PFSK-1 (cell line): ENCODE data around the gene SS18L1.
A peak's percentile ranks its signal among the peaks of the same experiment; 100 is the strongest.

ENCODE experiments used
- FOXP2 ChIP-seq: optimal IDR thresholded peaks from 2 replicates; pipeline ENCODE3; 2011; ENCODE audit warnings: borderline replicate concordance, control low read depth, inconsistent platforms; ENCODE audit not compliant: insufficient read depth; ENCODE audit errors: extremely low read length, extremely low read depth
- POLR2AphosphoS5 ChIP-seq: IDR thresholded peaks from 2 replicates; pipeline ENCODE4 v1.6.1; 2012; ENCODE audit warnings: low read depth, mild to moderate bottlenecking, control low read depth, low read length, moderate library complexity
- REST ChIP-seq, 2 experiments: IDR thresholded peaks; 2 replicates each; pipeline versions ENCODE4 v1.6.1 to v1.8.0; 2011 to 2012; ENCODE audit warnings: low read depth in 2 of 2, low read length in 2 of 2, control low read depth in 1 of 2, inconsistent platforms in 1 of 2, mild to moderate bottlenecking in 1 of 2, moderate library complexity in 1 of 2; ENCODE audit not compliant: insufficient read depth in 1 of 2
- SIN3A ChIP-seq: IDR thresholded peaks from 2 replicates; pipeline ENCODE4 v1.6.1; 2012; ENCODE audit warnings: mild to moderate bottlenecking, low read length, moderate library complexity, borderline replicate concordance; ENCODE audit not compliant: insufficient read depth
- TAF1 ChIP-seq: IDR thresholded peaks from 2 replicates; pipeline ENCODE4 v1.6.1; 2012; ENCODE audit warnings: low read length, control low read depth, borderline replicate concordance; ENCODE audit not compliant: insufficient read depth

Gene SS18L1

DNA sequence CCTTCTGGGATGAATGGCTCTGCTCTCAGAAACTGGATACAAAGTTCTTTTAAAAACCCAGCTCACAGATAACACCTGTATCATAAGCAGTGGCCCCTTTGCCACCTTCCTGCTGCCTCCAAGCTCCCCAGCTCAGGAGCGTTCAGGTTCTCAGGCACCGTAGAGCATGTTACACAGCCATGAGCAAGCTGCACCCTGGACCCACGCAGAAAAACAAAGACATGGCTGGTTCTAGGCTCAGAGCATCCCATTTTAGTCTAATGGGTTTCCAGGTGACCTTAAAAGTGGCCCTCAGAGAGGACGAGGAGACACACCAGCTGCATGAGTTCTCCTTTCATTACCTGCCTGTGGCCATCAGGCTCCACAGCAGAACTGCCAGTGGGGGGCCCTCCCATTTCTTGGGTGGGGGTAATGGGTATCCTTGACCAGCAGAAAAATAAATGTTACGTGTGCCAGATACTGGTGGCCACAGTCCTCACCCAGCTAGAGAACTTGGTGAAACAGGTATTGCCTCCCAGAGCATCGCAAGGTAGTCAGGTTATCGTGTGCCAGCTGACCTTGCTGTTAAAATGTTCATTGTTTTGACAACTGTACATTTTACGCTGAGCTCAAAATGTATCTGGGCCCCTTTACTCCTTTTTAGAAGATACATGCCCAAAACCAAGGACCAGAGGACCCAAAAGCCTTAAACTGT lies 7.8 kb upstream of the SS18L1 start:
- TF ChIP-seq POLR2AphosphoS5, result no peak; the same call in 1 of the 2 replicates

DNA sequence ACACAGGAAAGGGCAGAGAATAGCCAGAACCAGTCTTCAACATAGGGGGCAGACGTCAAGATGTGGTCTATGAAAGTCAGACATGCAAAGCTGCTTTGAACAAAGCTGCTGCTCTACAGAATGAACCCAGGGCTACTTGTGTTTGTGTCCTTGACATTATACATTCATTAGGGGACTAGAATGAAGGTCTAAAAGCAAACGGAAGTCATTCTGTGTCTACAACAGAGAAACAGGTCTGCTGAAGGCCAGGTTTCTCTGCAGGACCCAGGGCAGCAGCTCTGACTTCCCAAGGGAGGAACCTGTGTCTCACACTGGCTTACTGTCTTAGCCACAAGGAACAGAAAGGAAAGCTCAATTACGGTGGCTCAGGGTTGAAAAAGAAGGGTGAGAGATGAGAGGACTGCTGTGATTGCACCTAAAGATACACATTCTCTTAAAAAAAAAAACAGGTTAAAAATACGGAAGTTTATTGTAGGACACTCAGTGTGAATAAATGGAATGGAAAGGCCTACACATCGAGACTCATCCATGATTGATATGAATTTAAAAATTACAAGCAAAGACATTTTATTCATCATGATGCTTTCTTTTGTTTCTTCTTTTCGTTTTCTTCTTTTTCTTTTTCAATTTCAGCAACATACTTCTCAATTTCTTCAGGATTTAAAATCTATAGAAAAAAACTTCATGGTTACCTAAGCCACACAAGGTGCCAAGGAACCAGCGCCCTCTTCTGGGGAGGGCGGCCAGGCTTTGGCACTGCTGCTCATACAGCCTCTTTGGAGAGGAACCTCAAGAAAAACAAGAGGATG lies 7.1 kb upstream of the SS18L1 start:
- no peak for TF ChIP-seq SIN3A
- TF ChIP-seq REST (IDR thresholded peaks at IDR 0.05; ENCODE audit: insufficient read depth in 1 of 2, low read depth in 2 of 2, low read length in 2 of 2), result no peak
- TF ChIP-seq TAF1, result no peak
- no peak for TF ChIP-seq FOXP2
- no peak for TF ChIP-seq POLR2AphosphoS5

GRCh38 chr20:62137092-62137384 lies 6.5 kb upstream of the SS18L1 start:
- TF ChIP-seq POLR2AphosphoS5, result 0 out of 2 replicates have a peak, but pooled peaks have one; percentile 3
- no peak for TF ChIP-seq REST (IDR thresholded peaks at IDR 0.05; ENCODE audit: insufficient read depth in 1 of 2, low read depth in 2 of 2, low read length in 2 of 2)

DNA sequence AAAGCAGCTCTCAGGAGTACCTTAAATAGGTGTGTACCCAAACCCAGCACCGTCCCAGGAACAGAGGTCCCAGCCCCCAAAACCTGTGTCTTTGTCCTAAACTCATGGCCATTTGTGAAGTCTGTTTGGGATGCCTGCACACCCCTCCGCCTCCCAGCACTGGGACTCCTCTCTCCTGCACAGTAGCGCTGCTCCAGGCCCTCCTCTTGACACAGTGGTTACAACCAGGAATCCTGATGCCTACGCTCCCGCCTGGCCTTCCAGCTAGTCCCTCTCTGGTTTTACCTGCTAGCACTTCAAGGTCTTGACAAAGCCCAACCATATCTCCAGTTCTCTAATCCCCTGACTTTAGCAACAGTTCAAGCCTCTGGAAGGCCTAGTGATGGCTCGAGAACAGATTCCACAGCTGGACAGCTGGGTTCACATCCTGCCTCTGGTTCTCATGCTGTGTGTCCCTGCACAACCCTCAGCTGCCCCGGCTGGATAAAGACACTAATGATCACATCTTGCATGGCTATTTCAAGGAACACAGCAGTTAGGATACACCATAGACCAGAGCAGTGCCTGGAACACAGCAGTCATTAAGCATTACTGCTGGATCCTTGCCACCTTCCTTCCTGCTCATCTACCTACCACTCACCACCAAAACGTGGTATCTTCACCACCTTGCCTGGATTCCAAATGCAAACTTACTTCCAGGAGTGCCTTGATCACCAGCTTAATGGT lies 5.9 kb upstream of the SS18L1 start:
- no peak for TF ChIP-seq FOXP2
- TF ChIP-seq SIN3A, result no peak
- TF ChIP-seq POLR2AphosphoS5, result no peak
- TF ChIP-seq REST (IDR thresholded peaks at IDR 0.05; ENCODE audit: insufficient read depth in 1 of 2, low read depth in 2 of 2, low read length in 2 of 2), result no peak
- TF ChIP-seq TAF1, result no peak

DNA sequence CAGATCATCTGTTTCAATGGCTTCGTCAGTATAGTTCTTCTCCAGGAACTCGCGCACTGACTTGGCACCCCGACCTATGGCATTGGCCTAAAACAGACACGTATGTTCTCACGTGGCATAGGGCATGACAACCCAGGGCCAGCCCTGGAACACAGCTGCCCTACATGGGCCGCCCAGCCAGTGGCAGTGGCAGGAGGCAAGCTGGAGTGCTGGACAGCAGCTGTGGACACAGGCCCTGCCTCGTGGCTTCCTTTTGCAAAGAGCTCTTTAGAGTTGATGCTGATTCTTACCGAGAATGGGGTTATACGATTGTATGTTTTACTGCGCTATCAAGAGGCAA lies 5.4 kb upstream of the SS18L1 start:
- TF ChIP-seq REST (IDR thresholded peaks at IDR 0.05; ENCODE audit: insufficient read depth in 1 of 2, low read depth in 2 of 2, low read length in 2 of 2), result peak in 1 of 2 experiments; percentile 69; a peak in 2 of 4 replicates
- no peak for TF ChIP-seq SIN3A
- TF ChIP-seq TAF1, result no peak
